Progenitor cell of endocrine pancreas (in vitro differentiated cells): ENCODE results near the gene GCHFR. TPM values are rescaled to one million over a fixed set of nuclear protein-coding genes. Genes with fewer than 3 reads are reported as not detected.
A peak's percentile ranks its signal among the peaks of the same experiment; 100 is the strongest.

ENCODE experiments used
- DNase-seq: peaks from one replicate; pipeline ENCODE4 v3.0.0; 2021; ENCODE audit warnings: low spot score; ENCODE audit not compliant: unreplicated experiment
- H3K27ac Mint-ChIP-seq: 2 replicates; pipeline ENCODE4 v1.8.0; 2021; ENCODE audit warnings: mild to moderate bottlenecking, moderate library complexity, mixed read lengths
- H3K27me3 Mint-ChIP-seq: 2 replicates; pipeline ENCODE4 v1.8.0; 2021; ENCODE audit warnings: mixed read lengths
- H3K36me3 Mint-ChIP-seq: 2 replicates; pipeline ENCODE4 v1.8.0; 2022; ENCODE audit warnings: mixed read lengths; ENCODE audit not compliant: insufficient read depth
- H3K4me1 Mint-ChIP-seq: 2 replicates; pipeline ENCODE4 v1.8.0; 2021; ENCODE audit warnings: low read depth, mixed read lengths
- H3K4me3 Mint-ChIP-seq: 2 replicates; pipeline ENCODE4 v1.8.0; 2021; ENCODE audit warnings: low read depth, mild to moderate bottlenecking, moderate library complexity, mixed read lengths
- H3K9me3 Mint-ChIP-seq: 2 replicates; pipeline ENCODE4 v1.8.0; 2021; ENCODE audit warnings: low read depth, mixed read lengths
- CTCF ChIP-seq: fragments of 200-600 bp; sonication (generic); IDR thresholded peaks from one replicate; pipeline ENCODE4 v1.5.0; 2021; ENCODE audit warnings: antibody characterized with exemption, mild to moderate bottlenecking; ENCODE audit not compliant: unreplicated experiment
- total RNA-seq: library from RNA; stranded (reverse); gene quantifications from 2 replicates; pipeline ENCODE4 v1.2.1, GENCODE V29; 2021

Gene GCHFR
- total RNA-seq, 1 donor from 2014 or later, result 32.1 TPM

GRCh38 chr15:40751745-40752144, 12.1 kb upstream of the GCHFR start:
- Mint-ChIP-seq H3K27ac (no peak overlapping the region), H3K4me3 (no peak overlapping the region), H3K27me3 (no peaks in the 10 kb centered on the region), H3K4me1 (peaks cover 9% of the 10 kb centered on the region), H3K9me3 (no peaks in the 10 kb centered on the region), H3K36me3 (peaks cover 3% of the 10 kb centered on the region)
- no peak for TF ChIP-seq CTCF
- no peak for DNase-seq

- H3K27me3 Mint-ChIP-seq, result no peaks in the 10 kb centered on the region
- H3K4me3 Mint-ChIP-seq, result peak overlapping the region; percentile 93
- TF ChIP-seq CTCF, result no peak
- H3K9me3 Mint-ChIP-seq, result no peaks in the 10 kb centered on the region
- peak overlapping the region; percentile 64 for H3K27ac Mint-ChIP-seq
- DNase-seq, result no peak
- peaks cover 9% of the 10 kb centered on the region for H3K4me1 Mint-ChIP-seq
- H3K36me3 Mint-ChIP-seq, result peaks cover 3% of the 10 kb centered on the region
Observed at GRCh38 chr15:40754574-40754882, 9.3 kb upstream of the GCHFR start.

- Mint-ChIP-seq H3K9me3 (no peaks in the 10 kb centered on the region), H3K27me3 (no peaks in the 10 kb centered on the region), H3K36me3 (peaks cover 1% of the 10 kb centered on the region), H3K27ac (peak within 1 kb of the TSS; percentile 99), H3K4me1 (peaks cover 9% of the 10 kb centered on the region), H3K4me3 (peak within 1 kb of the TSS; percentile 93)
- no peak for TF ChIP-seq CTCF
- DNase-seq, result peak; percentile 90
Observed at GRCh38 chr15:40754883-40755811, 8.7 kb upstream of the GCHFR start, which contains the start of gene RMDN3. RMDN3 (minus strand) TSS chr15:40755254; CDS start chr15:40754783, 471 bp downstream.

- peak overlapping the region; percentile 99 for H3K27ac Mint-ChIP-seq
- no peak for DNase-seq
Observed at GRCh38 chr15:40755812-40756208, 8.1 kb upstream of the GCHFR start.

GRCh38 chr15:40756938-40757337, 6.9 kb upstream of the GCHFR start:
- Mint-ChIP-seq H3K27me3 (no peaks in the 10 kb centered on the region), H3K27ac (peak overlapping the region; percentile 75), H3K36me3 (peaks cover 1% of the 10 kb centered on the region), H3K4me1 (peaks cover 9% of the 10 kb centered on the region), H3K9me3 (no peaks in the 10 kb centered on the region), H3K4me3 (peak overlapping the region; percentile 49)
- no peak for TF ChIP-seq CTCF
- DNase-seq, result no peak

More at GRCh38 chr15:40755812-40756208, 8.1 kb upstream of the GCHFR start:
- H3K9me3 Mint-ChIP-seq, result no peaks in the 10 kb centered on the region
- H3K4me1 Mint-ChIP-seq, result peaks cover 9% of the 10 kb centered on the region
- H3K36me3 Mint-ChIP-seq, result peaks cover 1% of the 10 kb centered on the region
- no peak for TF ChIP-seq CTCF
- H3K27me3 Mint-ChIP-seq, result no peaks in the 10 kb centered on the region
- H3K4me3 Mint-ChIP-seq, result peak overlapping the region; percentile 93
